Measurements from ENCODE around the gene DCDC2. TPM values are rescaled to one million over a fixed set of nuclear protein-coding genes. Genes with fewer than 3 reads are reported as not detected.
"Not testable (repeated sequence)": the region's sequence is repeated elsewhere in the genome, so short reads cannot be mapped to it uniquely, and the experiment has no call there.

The DCDC2 gene
- total RNA-seq, 1 donor from 2014 or later: not detected

DNA sequence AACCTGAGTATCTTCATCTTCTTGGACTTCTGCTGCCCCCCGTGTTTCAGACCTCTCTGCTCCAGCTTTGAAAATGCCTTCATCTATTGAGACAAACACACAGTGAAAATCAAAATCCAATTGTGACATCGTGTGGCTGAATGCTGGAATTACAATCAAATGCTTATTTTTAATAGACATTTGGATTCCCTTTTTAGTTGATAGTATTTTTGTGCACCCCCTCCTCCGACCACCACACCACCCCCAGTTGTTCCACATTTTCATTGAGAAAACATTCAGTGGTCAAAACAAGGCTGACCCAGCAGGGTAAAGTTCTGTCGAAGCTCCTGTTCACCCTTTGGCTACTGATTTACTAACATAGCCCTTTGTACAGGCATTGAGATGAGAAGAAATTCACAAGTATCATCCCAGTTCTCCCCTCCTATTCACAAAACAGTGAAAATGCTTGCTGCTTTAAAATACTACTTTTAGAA is 152.8 kb downstream of the DCDC2 start:
- Mint-ChIP-seq H3K36me3 (ENCODE audit: unreplicated experiment) (peaks cover 11% of the 10 kb centered on the region), H3K4me1 (ENCODE audit: low read depth, unreplicated experiment) (peaks cover 2% of the 10 kb centered on the region), H3K9me3 (ENCODE audit: unreplicated experiment) (no peaks in the 10 kb centered on the region), H3K27me3 (ENCODE audit: unreplicated experiment) (peaks cover 2% of the 10 kb centered on the region), H3K4me3 (ENCODE audit: unreplicated experiment) (no peak overlapping the region), H3K27ac (ENCODE audit: unreplicated experiment) (no peak overlapping the region)
- TF ChIP-seq, protein P1, sequence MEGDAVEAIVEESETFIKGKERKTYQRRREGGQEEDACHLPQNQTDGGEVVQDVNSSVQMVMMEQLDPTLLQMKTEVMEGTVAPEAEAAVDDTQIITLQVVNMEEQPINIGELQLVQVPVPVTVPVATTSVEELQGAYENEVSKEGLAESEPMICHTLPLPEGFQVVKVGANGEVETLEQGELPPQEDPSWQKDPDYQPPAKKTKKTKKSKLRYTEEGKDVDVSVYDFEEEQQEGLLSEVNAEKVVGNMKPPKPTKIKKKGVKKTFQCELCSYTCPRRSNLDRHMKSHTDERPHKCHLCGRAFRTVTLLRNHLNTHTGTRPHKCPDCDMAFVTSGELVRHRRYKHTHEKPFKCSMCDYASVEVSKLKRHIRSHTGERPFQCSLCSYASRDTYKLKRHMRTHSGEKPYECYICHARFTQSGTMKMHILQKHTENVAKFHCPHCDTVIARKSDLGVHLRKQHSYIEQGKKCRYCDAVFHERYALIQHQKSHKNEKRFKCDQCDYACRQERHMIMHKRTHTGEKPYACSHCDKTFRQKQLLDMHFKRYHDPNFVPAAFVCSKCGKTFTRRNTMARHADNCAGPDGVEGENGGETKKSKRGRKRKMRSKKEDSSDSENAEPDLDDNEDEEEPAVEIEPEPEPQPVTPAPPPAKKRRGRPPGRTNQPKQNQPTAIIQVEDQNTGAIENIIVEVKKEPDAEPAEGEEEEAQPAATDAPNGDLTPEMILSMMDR (IDR thresholded peaks at IDR 0.05; ENCODE audit: partially characterized antibody, unreplicated experiment): peak; percentile 86
- no peak for DNase-seq

DNA sequence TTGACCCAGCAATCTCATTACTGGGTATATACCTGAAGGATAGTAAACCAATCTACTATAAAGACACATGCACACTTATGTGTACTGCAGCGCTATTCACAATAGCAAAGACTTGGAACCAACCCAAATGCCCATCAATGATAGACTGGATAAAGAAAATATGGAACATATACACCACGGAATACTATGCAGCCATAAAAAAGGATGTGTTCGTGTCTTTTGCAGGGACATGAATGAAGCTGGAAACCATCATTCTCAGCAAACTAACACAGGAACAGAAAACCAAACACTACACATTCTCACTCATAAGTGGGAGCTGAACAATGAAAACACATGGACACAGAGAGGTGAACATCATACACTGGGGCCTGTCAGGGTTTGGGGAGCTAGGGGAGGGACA is 153.7 kb downstream of the DCDC2 start:
- H3K27me3 Mint-ChIP-seq (ENCODE audit: unreplicated experiment); H3K4me1 Mint-ChIP-seq (ENCODE audit: low read depth, unreplicated experiment); H3K4me3 Mint-ChIP-seq (ENCODE audit: unreplicated experiment); H3K27ac Mint-ChIP-seq (ENCODE audit: unreplicated experiment); H3K9me3 Mint-ChIP-seq (ENCODE audit: unreplicated experiment); DNase-seq: not testable (repeated sequence)
- peaks cover 16% of the 10 kb centered on the region for H3K36me3 Mint-ChIP-seq (ENCODE audit: unreplicated experiment)

DNA sequence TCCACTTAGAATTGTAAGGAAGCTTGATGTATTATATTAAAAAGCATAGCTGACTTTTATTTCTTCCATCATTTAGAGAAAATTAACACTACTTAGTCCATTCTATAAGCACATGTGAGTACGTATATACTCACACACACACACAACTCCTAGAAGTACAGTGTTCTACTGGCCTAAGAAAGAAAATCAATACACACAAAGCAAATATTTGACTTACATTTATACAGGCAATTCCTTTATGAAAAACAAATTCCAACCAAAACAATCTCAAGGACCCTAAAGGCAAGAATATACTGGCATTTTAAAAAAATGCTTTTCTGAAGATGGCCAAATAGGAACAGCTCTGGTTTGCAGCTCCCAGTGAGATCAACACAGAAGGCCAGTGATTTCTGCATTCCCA is 160.0 kb downstream of the DCDC2 start:
- TF ChIP-seq, protein P1 (IDR thresholded peaks at IDR 0.05; ENCODE audit: partially characterized antibody, unreplicated experiment): no peak
- Mint-ChIP-seq H3K4me3 (ENCODE audit: unreplicated experiment) (no peak overlapping the region), H3K4me1 (ENCODE audit: low read depth, unreplicated experiment) (no peaks in the 10 kb centered on the region), H3K27ac (ENCODE audit: unreplicated experiment) (no peak overlapping the region), H3K9me3 (ENCODE audit: unreplicated experiment) (no peaks in the 10 kb centered on the region), H3K36me3 (ENCODE audit: unreplicated experiment) (peaks cover 16% of the 10 kb centered on the region), H3K27me3 (ENCODE audit: unreplicated experiment) (peaks cover 2% of the 10 kb centered on the region)
- DNase-seq: no peak

DNA sequence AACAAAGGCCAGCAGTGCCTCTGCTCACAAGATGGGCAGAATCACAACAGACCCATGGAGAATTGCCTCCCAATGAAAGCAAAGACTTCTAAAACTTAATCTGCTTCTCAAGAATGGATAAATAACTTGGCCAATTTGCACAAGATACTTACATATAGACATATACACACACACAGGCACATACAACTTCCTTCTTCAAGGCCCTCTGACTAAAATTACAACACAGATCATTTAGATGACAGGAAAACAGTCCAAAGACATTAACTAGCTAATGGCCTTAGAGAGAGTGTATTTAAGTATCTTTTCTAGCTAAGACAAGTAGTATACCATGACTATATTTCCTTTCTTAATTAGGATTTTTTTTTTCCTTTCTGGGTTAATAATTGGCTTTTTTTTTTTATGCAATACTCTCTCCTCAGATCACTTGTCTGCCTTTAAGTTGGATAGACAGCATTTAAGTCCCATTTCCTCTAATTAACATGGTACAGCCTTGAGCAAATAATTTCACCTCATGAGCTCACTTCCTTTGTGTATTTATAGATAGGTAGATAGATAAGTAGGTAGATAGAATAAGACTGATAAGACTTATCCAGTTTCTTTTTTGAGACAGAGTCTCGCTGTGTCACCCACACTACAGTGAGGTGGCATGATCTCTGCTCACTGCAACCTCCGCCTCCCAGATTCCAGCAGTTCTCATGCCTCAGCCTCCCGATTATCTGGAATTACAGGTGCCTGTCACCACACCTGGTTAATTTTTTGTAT is 161.8 kb downstream of the DCDC2 start:
- Mint-ChIP-seq H3K9me3 (ENCODE audit: unreplicated experiment) (no peaks in the 10 kb centered on the region), H3K27ac (ENCODE audit: unreplicated experiment) (no peak overlapping the region), H3K27me3 (ENCODE audit: unreplicated experiment) (peaks cover 2% of the 10 kb centered on the region), H3K36me3 (ENCODE audit: unreplicated experiment) (peaks cover 12% of the 10 kb centered on the region), H3K4me3 (ENCODE audit: unreplicated experiment) (no peak overlapping the region), H3K4me1 (ENCODE audit: low read depth, unreplicated experiment) (peaks cover 6% of the 10 kb centered on the region)
- DNase-seq: no peak
- TF ChIP-seq, protein P1 (IDR thresholded peaks at IDR 0.05; ENCODE audit: partially characterized antibody, unreplicated experiment): no peak

DNA sequence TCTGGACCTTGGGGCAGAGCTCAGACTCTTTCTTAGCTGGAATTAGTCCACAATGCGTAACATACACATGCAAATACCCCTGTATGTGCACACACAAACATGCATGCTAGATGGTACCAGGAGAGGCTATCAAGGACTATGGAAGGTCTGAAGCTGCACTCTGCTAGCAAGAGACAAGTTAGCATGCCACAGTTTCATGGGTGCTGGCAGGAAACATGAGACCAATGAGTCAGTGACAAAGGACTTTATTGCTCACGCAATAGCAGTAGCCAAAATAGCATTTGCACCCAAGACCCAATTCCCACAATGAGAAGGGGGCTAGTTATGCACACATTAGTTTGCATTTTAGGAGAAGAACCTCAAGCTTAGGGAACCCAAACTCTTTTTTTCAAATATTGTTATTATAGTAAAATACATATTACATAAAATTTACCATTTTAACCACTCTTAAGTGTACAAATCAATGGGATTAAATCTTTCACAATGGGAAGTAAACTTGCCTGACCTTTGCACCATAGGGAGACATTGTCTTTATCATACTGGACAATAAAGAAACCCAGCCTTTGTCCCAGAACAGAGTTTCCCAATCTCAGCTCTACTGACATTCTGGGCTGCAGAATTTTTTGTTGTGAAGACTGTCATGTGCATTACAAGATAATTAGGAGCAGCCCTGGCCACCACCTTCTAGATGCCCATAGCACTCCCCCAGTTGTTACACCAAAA is 162.7 kb downstream of the DCDC2 start:
- no peak for DNase-seq
- Mint-ChIP-seq H3K4me3 (ENCODE audit: unreplicated experiment) (no peak overlapping the region), H3K27ac (ENCODE audit: unreplicated experiment) (no peak overlapping the region), H3K27me3 (ENCODE audit: unreplicated experiment) (no peaks in the 10 kb centered on the region), H3K36me3 (ENCODE audit: unreplicated experiment) (peaks cover 5% of the 10 kb centered on the region), H3K4me1 (ENCODE audit: low read depth, unreplicated experiment) (peaks cover 6% of the 10 kb centered on the region), H3K9me3 (ENCODE audit: unreplicated experiment) (no peaks in the 10 kb centered on the region)
- TF ChIP-seq, protein P1 (IDR thresholded peaks at IDR 0.05; ENCODE audit: partially characterized antibody, unreplicated experiment): no peak
